HG02642 (cell line): ENCODE results near the gene RUBCNL.

Source experiments
- ATAC-seq: cut with Tn5 transposase; IDR thresholded peaks from one replicate; pipeline ENCODE4 v1.9.1; 2021; ENCODE audit warnings: mild to moderate bottlenecking; ENCODE audit not compliant: unreplicated experiment, poor library complexity

Gene RUBCNL

DNA sequence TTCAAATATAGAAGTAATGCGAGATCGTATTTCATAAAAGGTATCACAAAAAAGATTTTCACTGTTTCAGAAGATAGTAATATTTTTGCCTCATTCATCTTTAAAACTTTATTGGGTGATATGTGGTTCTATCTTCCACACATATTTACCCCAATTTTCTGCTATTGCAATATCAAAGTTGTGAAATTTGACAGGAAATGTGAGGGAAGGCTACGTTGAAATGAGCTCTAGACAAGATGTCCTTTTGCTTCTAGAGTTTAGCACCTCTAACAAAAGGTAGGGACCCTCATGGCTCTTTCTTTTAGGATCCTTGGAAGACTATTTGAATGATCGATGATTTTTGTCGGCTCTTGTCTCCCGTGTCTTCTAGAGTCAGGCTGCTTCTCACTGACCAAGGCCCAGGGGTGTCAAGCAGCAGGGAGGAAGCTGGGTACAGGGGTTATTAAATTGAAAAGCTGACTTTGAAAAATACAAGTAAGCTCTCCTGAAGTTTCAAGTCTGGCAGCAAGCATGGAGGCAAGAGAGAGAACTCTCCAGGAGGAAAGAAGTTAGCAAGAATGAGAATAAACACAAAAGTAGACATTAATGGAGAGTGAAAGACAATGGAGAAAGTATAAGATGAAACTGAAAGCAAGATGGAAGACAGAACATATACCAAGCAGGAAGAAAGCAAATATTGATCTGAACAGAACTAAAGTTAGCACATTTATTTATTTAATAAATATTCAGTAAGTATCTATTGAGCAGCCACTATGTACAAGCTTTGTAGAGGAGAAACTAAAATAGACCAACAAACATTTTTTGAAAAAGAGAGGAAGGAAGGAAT, 73.4 kb downstream of the RUBCNL start:
- no peak for ATAC-seq

- no peak for ATAC-seq
Measured at GRCh38 chr13:46313024-46313423, 74.0 kb downstream of the RUBCNL start.

DNA sequence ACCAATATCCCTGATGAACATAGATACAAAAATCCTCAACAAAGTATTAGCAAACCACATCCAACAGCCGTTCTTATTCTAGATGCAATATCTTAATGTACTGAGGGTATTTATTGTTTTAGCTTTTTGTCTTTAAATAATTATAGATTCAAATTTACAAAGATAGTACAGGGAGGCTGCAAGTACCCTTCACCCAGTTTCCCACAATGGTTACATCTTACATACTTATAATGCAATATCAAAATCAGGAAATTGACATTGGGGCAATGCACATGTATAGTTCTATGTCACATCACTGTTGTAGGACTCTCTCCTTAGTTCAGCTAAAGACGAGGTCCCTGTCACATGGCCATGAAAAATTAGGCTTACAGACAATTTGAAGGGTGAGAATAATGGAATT, 75.8 kb downstream of the RUBCNL start:
- ATAC-seq: no peak

DNA sequence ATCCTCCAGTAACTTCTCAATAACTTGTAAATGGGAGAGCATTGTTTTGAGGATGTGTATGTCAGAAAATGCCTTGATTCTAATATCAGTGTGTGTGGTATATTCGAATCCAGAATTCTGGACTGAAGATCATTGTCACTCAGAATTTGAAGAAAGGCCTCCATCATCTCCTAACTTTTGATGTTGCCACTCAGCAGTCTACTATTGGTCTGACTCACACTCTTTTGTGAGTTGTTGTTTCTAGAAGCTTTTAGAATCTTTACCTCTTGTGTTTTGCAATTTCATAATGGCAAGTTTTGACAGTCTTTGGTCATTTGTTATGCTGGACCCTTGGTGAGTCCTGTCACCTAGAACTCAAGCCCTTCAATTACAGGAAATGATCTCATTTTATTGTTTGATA, 77.0 kb downstream of the RUBCNL start:
- ATAC-seq: no peak

- ATAC-seq: no peak
Measured at GRCh38 chr13:46307554-46307953, 79.5 kb downstream of the RUBCNL start.

GRCh38 chr13:46304546-46304945, 82.5 kb downstream of the RUBCNL start:
- ATAC-seq: no peak

GRCh38 chr13:46303742-46304385, 83.2 kb downstream of the RUBCNL start:
- ATAC-seq: no peak

DNA sequence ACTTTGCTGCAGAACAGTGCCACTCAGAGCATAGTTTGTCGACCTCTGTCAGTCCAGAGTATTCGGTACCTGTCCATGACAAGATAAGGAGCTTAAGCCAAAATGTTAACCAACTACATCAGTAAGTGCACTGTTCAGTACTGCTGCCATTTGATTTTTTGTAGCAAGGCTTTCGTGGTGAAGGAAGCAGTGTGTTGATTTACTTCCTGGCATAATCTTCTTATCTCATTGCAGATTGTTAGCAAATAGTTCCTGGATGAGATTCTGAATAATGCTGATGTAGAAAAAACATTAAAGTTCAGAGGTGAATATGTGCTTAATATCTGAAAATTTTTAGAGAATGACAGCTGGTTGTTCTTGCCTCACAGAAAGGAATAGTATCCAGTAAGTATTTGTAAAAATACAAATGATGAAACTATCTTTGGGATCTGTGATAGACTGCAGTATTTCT, 89.7 kb downstream of the RUBCNL start:
- no peak for ATAC-seq

- no peak for ATAC-seq
Measured at GRCh38 chr13:46296921-46297320, 90.1 kb downstream of the RUBCNL start.

DNA sequence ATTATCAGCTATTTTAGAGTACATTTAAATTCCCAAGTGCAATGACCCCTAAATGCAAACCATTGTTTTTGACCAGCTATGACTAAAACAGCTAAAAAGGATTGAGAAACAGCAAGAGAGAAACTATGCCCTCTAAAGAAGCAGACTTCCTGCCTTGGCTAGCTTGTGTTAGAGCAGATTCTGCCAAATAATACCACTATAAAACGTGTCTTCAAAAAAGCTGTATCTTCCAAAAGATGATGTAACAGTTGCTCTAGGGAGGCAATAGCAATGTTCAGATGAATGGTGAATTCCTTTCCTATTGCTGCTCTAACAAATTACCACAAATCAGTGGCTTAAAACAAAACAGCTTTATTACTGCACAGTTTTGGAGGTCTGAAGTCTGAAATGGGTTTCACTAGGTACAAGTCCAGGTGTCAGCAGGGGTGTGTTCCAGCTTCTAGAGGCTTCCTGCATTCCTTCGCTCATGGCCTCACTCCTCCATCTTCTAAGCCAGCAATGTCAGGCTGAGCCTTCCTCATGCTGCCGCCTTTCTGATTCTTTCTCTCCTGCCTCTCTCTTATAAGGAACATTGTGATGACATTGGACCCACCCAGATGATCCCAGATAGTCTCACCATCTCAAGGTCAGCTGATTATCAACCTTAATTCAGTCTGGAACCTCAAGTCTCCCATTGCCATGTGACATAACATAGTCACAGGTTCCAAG, 90.8 kb downstream of the RUBCNL start:
- ATAC-seq: peak; percentile 47

DNA sequence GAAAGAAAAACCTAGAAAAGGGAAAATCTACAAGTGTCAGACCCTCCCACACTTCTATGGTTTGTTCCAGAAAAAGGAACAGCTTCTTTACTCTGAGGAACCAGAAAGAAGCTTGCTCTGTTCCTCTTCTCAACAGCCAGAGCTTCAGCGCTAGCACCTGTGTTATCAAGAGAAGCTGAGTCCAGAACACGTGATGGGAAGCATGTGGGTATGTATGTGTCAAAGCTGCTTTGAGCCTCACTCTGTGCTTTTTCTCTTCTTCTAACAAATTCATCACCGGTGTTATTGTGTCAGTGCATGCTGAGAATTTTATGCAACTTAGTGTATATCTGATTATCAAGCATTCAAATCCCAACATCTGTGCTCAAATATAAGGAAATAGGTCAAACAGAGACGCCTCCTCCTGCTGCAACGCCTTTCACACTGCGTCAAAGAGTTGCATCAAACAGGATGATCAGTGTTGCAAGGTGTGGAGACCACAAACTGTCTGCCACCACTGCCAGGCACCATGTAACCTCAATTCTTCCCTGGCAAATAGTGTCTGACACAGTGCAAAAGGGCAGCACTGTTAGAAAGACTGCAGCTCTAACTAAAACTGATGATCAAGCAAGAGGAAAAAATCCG, 91.4 kb downstream of the RUBCNL start:
- ATAC-seq: peak; percentile 85

GRCh38 chr13:46293436-46293835, 93.6 kb downstream of the RUBCNL start:
- ATAC-seq: no peak
